GM21367 (cell line): Measurements from ENCODE around the gene NOTO.

ENCODE experiments used
- ATAC-seq: cut with Tn5 transposase; IDR thresholded peaks from one replicate; pipeline ENCODE4 v1.9.1; 2021; ENCODE audit not compliant: unreplicated experiment

Gene NOTO

DNA sequence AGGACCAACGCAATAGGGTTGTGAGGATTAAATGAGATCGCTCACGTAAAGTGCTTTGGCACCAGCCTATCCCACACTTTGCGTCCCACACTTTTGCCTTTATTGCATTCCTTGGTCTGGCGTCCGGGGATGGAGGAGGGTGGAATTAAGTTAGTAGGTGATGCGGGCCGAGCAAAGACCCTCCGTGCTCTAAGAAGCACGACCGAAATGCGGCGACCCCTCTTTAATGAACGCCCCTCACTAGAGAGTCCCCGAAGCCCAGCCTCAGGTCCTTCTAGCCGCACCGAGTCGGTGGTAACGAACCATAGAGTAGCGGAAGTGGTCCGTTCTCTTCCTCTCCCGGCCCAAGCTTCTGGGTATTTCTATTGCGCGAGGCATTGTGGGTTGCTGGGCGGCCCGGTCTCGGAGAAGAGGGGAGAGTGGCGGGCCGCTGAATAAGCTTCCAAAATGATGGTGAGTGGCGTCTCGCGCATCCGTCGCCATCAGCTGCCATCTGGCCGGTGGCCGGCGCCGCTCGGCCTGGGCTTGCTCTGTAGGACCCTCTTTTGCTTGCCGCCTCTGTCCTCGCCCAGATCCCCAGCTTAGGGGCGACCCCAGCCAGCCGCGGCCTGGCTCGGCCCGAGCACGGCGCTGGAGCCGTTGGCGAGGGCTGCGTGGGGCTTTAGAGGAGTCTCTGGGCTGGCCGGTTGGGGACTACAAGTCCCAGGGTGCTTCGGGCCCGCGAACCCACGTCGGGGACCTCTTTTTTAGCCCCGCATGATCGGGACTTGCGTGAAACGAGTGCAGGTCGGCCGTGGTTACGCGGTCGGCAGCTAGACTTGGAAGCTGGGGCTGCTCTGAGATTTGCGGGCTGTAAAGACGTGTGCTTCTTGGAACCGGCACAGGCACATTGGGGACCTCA, 31.8 kb downstream of the NOTO start, which contains the start of gene CCT7:
CCT7 (plus strand) TSS at position 377 of the 901 bp plus-strand sequence; CDS start at position 448, 71 bp downstream.
- peak; percentile 61 for ATAC-seq

- ATAC-seq: no peak
Measured at GRCh38 chr2:73235315-73236028, 33.1 kb downstream of the NOTO start.

DNA sequence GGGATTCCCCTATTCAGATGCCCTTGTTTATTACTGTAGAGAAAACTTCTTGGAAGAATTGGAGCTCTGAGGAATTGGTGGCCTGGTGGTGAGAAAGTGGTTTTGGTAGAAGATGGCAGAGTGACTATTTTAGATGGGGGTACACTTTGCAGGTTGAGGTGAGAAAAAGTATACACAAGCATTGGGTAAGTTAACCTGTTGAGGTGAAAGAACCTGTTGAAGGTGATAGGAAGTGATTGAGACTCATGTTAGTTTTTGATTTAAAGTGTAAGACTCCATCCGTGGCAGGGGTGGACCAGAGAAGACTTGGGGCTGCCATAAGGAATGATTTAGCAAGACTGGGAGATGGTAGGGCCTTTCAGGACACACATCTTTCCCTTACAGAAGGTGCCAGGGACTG, 34.8 kb downstream of the NOTO start:
- ATAC-seq: no peak

DNA sequence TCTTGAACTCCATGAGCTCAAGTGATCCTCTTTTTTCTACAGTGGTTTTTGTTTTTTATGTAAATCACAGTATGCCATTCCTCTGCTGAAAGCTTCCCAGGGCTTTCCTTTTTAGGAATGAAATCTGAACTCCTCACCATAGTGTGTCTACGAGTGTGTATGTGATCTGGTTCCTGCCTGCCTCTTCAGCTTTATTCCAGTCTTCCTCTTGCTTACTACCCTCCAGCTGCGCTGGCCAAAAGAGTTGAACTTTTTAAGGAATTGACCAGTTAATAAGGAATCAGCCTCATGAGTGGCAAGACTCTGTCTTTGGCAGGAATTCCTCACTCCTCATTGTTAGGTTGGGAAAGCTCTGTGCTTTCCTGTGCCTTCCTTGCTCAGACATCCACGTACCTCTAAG, 35.8 kb downstream of the NOTO start:
- ATAC-seq: no peak

GRCh38 chr2:73238976-73239375, 36.6 kb downstream of the NOTO start:
- no peak for ATAC-seq

DNA sequence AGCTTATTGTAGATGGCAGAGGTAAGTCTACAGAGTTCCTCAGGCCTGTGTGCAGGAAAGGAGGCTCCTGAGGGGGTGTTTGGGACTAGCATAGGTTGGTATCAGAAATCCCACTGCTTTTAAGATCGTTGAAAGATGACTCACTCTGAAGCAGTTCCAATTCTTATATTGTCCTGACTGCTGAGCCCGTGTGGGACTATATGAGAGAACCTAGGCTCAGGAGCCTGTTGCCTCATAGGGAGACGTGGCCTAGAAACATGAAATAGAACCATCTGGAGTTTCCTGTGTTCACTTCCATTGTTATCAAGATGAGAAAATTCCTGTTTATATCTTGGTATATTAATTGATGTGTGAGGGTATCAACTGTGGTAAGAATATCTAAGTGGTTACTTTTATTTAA, 37.4 kb downstream of the NOTO start:
- no peak for ATAC-seq

DNA sequence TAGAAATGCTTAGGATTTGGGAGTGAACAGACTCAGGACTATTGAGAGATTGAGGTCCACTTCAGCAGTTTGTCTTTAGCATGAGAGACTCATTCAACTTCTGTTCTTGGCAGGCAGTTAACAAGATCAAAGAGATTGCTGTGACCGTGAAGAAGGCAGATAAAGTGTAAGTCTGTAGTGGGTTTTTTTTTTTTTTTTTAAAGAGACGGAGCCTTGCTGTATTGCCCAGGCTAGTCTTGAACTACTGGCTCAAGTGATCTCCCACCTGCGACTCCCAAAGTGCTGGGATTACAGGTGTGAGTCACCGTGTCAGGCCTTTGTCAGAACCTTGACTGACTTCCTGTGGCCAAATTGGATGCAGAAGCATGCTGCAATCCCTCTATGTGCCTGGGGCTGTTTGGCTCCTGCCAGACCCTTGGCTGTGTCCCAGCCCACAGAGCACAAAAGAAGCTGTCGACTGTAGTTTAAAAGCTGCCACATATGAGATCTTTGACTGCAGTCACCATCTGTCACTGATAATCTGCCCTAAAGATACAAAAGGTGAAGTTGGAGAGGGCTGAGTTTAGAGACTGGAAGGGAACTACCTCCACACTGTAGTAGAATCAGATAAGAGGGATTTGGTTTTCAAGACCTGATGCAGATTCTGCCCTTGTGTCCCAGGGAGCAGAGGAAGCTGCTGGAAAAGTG, 41.7 kb downstream of the NOTO start:
- ATAC-seq: no peak

DNA sequence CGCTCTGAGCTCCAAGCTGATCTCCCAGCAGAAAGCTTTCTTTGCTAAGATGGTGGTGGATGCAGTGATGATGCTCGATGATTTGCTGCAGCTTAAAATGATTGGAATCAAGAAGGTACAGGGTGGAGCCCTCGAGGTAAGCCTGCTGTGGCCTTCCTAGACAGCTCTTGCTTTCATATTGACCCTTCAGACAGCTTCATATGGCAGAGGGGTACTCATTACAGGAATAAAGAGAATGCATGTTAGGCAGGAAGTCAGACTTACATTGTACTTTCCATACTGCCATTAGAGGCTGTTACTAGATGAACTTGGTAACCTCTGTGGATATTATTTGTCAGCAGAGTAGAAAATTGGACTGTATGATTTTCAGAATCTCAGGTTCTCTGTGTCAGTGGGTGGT, 42.2 kb downstream of the NOTO start:
- ATAC-seq: no peak

GRCh38 chr2:73246850-73247249, 44.5 kb downstream of the NOTO start:
- no peak for ATAC-seq

GRCh38 chr2:73249636-73250035, 47.3 kb downstream of the NOTO start:
- no peak for ATAC-seq

- no peak for ATAC-seq
Measured at GRCh38 chr2:73250872-73251846, 48.8 kb downstream of the NOTO start.

DNA sequence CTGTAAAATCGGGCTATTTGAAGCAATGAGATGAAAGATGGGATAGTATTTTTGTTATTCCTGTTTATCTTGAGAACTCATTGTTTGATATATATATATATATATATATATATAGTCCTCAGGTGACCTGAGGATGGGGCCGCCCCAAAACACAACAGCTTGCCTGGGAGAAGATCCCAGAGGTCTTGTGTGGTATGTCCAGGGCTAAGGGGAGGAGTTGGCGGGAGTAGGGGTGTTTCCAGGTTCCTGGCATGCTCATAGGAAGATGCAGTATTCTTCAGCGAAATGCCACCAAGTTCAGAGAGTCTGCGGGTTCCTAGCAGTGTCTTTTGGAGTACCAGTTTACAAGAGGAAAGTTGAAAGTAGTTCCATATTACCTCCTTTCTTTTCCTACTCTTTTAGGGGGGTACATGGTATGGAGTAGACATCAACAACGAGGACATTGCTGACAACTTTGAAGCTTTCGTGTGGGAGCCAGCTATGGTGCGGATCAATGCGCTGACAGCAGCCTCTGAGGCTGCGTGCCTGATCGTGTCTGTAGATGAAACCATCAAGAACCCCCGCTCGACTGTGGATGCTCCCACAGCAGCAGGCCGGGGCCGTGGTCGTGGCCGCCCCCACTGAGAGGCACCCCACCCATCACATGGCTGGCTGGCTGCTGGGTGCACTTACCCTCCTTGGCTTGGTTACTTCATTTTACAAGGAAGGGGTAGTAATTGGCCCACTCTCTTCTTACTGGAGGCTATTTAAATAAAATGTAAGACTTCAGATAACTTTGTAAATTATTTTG, 50.1 kb downstream of the NOTO start:
- no peak for ATAC-seq

DNA sequence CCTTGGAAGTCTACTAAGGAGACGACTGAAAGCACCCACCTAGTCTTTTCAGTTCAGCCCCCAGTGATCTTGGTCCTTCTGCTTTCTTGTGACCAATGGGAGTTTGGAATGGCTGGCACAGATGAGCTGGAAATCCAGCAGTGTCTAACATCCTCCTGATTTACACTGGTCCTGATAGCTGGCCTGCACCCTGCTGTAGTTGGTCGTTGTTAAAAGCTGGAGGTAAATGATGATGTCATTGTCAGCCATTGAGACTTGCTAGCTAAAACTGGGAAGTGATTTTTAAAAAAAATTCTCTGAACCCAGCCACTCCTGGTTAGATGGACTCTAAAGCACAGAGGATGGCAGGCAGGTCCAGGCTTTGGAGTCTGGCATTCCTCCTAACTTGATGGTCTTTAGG, 51.0 kb downstream of the NOTO start:
- ATAC-seq: no peak

GRCh38 chr2:73253901-73254300, 51.5 kb downstream of the NOTO start:
- ATAC-seq: no peak

GRCh38 chr2:73254343-73255006, 52.1 kb downstream of the NOTO start:
- ATAC-seq: no peak

DNA sequence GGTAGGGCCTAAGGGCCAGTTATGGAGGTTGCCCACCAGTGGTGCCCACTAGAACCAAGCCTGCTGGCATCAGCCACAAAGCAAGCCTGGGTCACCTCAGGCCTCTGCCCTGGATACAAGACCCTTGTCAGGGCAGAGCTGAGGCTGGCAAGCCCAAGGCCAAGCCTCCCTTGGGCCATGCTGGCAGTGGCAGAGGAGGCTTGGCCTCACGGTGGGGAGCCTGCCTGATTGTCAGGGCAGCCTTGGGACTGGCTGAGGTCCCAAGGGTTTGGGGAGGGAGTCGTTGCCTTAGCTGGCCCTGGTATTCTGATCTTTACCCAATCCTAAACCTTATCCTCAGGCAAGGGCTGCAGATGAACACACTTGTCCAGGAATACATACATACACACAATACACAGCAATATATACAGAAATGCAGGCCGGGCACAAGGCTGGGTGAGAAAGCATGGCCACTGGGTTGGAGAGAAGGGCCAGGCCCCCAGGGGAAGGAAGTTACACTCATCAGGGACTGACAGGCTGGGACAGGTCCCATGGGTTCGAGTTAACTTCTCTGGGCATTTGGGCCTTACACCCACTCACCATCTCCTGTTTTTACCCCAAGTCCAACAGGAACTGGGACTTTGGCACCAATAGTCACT, 52.8 kb downstream of the NOTO start:
- no peak for ATAC-seq

GRCh38 chr2:73255907-73256617, 53.7 kb downstream of the NOTO start:
- no peak for ATAC-seq

- no peak for ATAC-seq
Measured at GRCh38 chr2:73256618-73256922, 54.2 kb downstream of the NOTO start.
